Activated CD4-positive, alpha-beta T cell treated with anti-CD3 and anti-CD28 coated beads for 36 hours (primary cell): Measurements from ENCODE around the gene CALY. TPM values are rescaled to one million over a fixed set of nuclear protein-coding genes. Genes with fewer than 3 reads are reported as not detected.

ENCODE experiments used
- ATAC-seq: fragments of 200-7000 bp; cut with Tn5 transposase; one replicate; pipeline ENCODE4 v1.10.0; 2021; ENCODE audit warnings: mild to moderate bottlenecking, moderate library complexity
- CTCF ChIA-PET: fragments of 350-600 bp; sonication (Branson Sonifier 250); formaldehyde crosslinking; loops from one replicate; lab custom pipeline; 2021; ENCODE audit warnings: antibody characterized with exemption; lab: Charles Lee
- POLR2A ChIA-PET: fragments of 350-600 bp; sonication (Branson Sonifier 250); formaldehyde crosslinking; loops from one replicate; lab custom pipeline; 2021; ENCODE audit warnings: antibody characterized with exemption, inconsistent platforms; lab: Charles Lee
- DNase-seq: peaks from one replicate; pipeline ENCODE4 v3.0.0-alpha.2; 2020
- H3K27ac Mint-ChIP-seq: one replicate; pipeline ENCODE4 v1.8.0; 2021; ENCODE audit warnings: mixed read lengths
- H3K27me3 Mint-ChIP-seq: one replicate; pipeline ENCODE4 v1.8.0; 2021; ENCODE audit warnings: mixed read lengths
- H3K36me3 Mint-ChIP-seq: one replicate; pipeline ENCODE4 v1.8.0; 2021; ENCODE audit warnings: low read depth, mixed read lengths
- H3K4me1 Mint-ChIP-seq: one replicate; pipeline ENCODE4 v1.8.0; 2021; ENCODE audit warnings: mixed read lengths
- H3K4me3 Mint-ChIP-seq: one replicate; pipeline ENCODE4 v1.8.0; 2021; ENCODE audit warnings: mild to moderate bottlenecking, moderate library complexity, mixed read lengths
- H3K9me3 Mint-ChIP-seq: one replicate; pipeline ENCODE4 v1.8.0; 2021; ENCODE audit warnings: low read depth, mixed read lengths
- intact Hi-C, 2 experiments: fragments of 100-400 bp; cut with DNase I in 1 of 2; cut with micrococcal nuclease in 1 of 2; formaldehyde crosslinking; loops; one replicate each; pipeline versions ENCODE4 v1.14.2 to v1.15.1; 2022 to 2024; cut with DNase I, micrococcal nuclease
- total RNA-seq, 2 experiments: library from RNA; stranded (reverse); gene quantifications; one replicate each; pipeline ENCODE4 v1.2.3, GENCODE V29; 2021

Gene CALY
- total RNA-seq, 2 experiments from 2014 or later: not detected

DNA sequence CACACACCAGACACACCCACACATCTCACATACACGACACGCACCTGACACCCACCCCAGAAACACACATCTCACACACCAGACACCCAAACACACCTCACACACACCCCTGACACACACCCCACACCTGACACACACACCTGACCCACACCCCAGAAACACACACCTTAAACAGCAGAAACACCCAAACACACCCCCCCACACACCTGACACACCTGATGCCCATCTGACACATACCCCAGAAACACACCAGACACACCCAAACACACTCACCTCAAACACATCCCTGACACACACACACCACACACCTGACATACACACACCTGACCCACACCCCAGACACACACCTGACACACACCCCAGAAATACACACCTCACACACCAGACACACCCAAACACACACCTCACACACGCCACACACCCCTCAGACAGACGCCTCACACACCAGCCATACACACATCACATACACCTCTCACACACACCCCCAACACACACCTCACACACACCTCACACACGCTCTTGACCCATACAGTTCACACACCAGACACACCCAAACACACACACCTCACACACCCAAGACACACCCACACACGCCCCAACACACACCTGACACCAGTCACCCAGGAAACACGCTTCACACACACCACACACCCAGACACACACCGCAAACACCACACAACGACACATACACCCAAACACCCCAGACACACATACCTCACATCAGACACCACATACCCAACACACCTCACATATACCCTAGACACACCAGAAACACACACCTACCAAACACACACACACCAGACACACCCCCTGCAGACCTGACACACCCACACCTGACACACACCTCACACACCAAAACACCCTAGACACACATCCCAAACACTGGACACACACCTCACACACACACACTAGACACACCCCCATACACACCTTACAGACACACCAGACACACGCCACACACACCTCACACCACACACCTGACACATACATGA lies 1.7 kb upstream of the CALY start:
- POLR2A ChIA-PET: no interaction called here
- H3K4me1 Mint-ChIP-seq: peaks cover 5% of the 10 kb centered on the region
- DNase-seq (no peak), ATAC-seq (no peak)
- no peaks in the 10 kb centered on the region for H3K9me3 Mint-ChIP-seq
- H3K36me3 Mint-ChIP-seq: no peaks in the 10 kb centered on the region
- CTCF ChIA-PET: no interaction called here
- intact Hi-C loops: no loop called here
- H3K27ac Mint-ChIP-seq: no peak overlapping the region
- peaks cover 11% of the 10 kb centered on the region for H3K27me3 Mint-ChIP-seq
- no peak overlapping the region for H3K4me3 Mint-ChIP-seq

DNA sequence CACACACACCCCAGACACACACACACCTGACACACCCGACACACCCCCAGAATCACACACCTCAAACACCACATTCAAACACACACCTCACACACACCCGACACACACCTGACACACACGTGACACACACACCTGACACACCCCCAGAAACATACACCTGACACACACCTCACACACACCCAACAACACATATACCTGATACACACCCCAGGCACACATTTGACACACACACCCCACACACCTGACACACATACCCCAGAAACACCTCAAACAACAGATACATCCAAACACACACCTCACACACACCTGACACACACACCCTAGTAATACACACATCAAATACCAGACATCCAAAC lies 652 bp upstream of the CALY start:
- no peak for ATAC-seq
- intact Hi-C loops: no loop called here
- Mint-ChIP-seq H3K4me1 (peaks cover 5% of the 10 kb centered on the region), H3K36me3 (no peaks in the 10 kb centered on the region), H3K4me3 (no peak overlapping the region), H3K27me3 (peaks cover 13% of the 10 kb centered on the region), H3K27ac (no peak overlapping the region), H3K9me3 (no peaks in the 10 kb centered on the region)
- DNase-seq: no peak
- POLR2A ChIA-PET: no interaction called here
- CTCF ChIA-PET: no interaction called here

DNA sequence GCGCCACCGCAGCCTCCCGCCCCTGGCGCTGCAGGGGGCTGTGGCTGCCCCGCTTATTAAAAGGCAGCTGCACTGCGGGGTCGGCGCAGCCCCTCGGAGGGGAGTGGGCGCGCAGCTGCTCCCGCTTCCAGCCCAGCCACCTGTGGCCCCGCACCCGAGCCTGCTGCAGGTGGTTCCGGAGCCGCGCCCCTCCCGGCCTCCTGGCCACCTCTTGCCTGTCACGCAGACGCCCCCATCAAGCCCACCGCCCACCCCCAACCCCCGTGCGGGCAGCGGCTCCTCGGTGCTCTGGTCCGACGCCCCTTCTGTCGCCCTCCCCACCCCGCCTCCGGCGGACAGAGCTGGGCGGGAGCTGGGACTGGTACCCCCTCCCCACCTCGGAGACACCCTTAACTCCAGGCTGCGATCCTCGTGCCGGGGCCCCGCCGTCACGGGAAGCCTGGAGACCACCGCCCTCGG lies 549 bp downstream of the CALY start:
- H3K4me1 Mint-ChIP-seq: peaks cover 5% of the 10 kb centered on the region
- ChIA-PET CTCF (no interaction called here), POLR2A (no interaction called here)
- H3K27me3 Mint-ChIP-seq: peaks cover 13% of the 10 kb centered on the region
- ATAC-seq (no peak), DNase-seq (no peak)
- no peaks in the 10 kb centered on the region for H3K9me3 Mint-ChIP-seq
- H3K4me3 Mint-ChIP-seq: no peak overlapping the region
- intact Hi-C loops: no loop called here
- no peak overlapping the region for H3K27ac Mint-ChIP-seq
- H3K36me3 Mint-ChIP-seq: no peaks in the 10 kb centered on the region

DNA sequence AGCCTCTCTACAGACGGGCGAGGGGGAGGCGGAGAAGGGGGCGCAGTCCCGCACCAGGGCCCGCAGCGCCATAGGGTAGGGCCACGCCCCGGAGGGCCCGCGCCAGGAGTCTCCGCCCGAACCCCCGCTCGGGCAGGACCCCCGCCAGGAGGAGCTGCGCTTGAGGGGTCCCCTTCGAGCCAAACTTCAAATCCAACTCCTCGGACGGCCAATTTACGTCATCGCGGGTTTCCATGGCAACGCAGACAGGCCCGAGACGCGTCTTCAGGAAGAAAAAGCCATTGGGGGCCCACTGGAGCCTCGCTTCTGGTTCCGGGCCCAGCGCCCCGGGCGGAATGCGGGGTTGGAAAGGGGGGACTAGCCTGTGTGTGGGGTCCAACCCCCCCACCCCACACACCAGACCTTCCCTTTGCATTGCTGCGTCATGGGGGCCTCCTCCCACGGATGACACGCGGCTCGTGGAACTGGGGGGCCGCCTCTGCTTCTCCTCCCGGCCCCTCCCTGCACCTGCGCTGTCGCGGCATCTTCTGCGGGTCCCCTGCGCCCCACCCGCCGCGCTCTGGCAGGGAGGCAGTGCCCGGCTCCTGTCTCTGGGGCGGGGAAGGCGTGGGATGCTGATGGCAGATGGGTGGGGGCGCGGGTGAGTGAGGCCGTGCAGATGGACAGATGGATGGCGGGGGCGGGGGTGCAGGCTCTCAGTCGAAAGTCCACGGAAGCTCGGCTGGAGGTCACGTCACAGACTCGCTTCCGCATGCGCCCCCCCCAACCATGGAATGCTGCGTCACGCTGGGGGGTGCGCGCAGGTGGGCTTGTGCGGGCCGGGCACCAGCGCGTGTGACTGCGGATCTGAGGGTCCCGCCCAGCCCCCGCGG lies 1.2 kb downstream of the CALY start:
- no peaks in the 10 kb centered on the region for H3K36me3 Mint-ChIP-seq
- ATAC-seq (peak; percentile 42), DNase-seq (peak; percentile 86)
- peak overlapping the region; percentile 32 for H3K4me3 Mint-ChIP-seq
- intact Hi-C loops: loop anchor here in 1 of 2 experiments (1.0 kb wide), 1 partner anchor 22 kb away; no protein-coding TSS in a partner anchor
- H3K27me3 Mint-ChIP-seq: peaks cover 13% of the 10 kb centered on the region
- CTCF ChIA-PET: interaction anchor here (0.5 kb wide), 1 partner anchor 58 kb away, joined by 4 read pairs; no protein-coding TSS in a partner anchor
- POLR2A ChIA-PET: no interaction called here
- no peak overlapping the region for H3K27ac Mint-ChIP-seq
- no peaks in the 10 kb centered on the region for H3K9me3 Mint-ChIP-seq
- H3K4me1 Mint-ChIP-seq: peaks cover 5% of the 10 kb centered on the region

DNA sequence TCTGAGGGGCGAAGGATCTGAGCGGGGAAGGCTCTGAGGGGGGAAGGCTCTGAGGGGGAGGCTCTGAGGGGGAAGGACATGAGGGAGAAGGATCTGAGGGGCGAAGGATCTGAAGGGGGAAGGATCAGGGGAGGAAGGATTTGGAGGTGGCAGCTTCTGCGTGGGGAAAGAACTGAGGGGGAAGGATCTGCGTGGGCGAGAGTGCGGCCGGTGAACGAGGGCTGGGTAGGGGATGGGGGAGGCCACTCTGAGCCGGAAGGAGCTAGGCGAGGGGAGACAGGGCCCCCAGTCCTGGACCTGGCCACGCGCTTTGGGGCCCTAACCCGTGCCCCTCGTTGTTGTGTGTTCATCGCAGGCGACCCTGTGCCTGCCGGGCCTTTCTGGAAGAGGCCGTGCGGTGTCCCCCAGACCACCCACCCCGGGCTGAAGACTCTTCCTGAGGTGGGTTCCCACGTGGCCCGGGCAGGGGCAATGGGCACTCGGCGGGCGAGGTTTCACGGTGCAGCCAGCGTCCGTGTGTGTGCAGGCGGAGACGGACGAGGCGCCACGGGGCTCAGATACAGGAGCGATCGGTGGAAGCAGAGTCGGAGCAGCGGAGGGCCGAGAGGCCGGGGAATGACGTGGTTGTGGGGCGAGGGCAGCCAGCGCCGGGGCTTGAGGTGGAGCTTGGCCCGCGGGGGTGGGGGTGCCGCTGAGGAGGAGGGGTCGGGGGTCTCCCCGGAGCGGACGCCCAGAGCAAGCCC lies 2.0 kb downstream of the CALY start:
- Mint-ChIP-seq H3K36me3 (no peaks in the 10 kb centered on the region), H3K9me3 (no peaks in the 10 kb centered on the region), H3K27ac (no peak overlapping the region), H3K4me3 (peak overlapping the region; percentile 46), H3K4me1 (peaks cover 5% of the 10 kb centered on the region), H3K27me3 (peaks cover 13% of the 10 kb centered on the region)
- intact Hi-C loops: loop anchor here in 1 of 2 experiments (1.0 kb wide), 1 partner anchor 23 kb away; no protein-coding TSS in a partner anchor
- DNase-seq (no peak), ATAC-seq (peak; percentile 30)
- POLR2A ChIA-PET: no interaction called here
- CTCF ChIA-PET: interaction anchor here (0.5 kb wide), 1 partner anchor 59 kb away, joined by 4 read pairs; no protein-coding TSS in a partner anchor

DNA sequence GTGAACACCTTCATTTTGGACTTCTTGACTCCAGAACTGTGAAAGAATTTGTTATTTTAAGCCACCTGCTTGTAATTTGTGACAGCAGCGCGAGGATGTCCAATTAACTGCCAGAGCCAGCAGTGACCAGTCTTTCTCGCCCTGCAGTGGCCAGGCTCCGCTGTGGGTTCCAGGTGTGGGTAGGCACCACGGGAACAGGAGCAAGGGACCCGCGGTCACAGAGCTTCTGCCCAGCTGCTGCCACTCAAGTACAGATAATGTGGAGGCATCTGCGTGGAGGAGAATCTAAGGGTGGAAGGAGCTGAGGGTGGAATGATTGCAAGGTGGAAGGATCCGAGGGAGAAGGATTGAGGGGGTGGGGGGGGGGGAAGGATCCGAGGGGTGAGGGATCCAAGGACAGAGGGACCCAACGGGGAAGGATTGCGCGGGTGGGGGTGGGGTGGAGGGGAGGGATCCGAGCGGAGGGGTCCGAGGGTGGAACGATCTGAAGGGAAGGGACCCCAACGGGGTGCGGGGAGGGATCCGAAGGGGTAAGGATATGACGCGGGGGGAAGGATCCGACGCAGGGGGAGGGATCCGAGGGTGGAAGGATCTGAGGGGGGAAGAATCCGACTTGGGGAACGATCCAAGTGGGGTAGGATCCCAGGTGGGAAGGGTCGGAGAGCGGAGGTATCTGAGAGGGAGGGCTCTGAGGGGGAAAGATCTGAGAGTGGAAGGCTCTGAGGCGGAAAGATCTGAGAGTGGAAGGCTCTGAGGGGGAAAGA lies 3.6 kb downstream of the CALY start:
- POLR2A ChIA-PET: no interaction called here
- CTCF ChIA-PET: no interaction called here
- no peak overlapping the region for H3K27ac Mint-ChIP-seq

DNA sequence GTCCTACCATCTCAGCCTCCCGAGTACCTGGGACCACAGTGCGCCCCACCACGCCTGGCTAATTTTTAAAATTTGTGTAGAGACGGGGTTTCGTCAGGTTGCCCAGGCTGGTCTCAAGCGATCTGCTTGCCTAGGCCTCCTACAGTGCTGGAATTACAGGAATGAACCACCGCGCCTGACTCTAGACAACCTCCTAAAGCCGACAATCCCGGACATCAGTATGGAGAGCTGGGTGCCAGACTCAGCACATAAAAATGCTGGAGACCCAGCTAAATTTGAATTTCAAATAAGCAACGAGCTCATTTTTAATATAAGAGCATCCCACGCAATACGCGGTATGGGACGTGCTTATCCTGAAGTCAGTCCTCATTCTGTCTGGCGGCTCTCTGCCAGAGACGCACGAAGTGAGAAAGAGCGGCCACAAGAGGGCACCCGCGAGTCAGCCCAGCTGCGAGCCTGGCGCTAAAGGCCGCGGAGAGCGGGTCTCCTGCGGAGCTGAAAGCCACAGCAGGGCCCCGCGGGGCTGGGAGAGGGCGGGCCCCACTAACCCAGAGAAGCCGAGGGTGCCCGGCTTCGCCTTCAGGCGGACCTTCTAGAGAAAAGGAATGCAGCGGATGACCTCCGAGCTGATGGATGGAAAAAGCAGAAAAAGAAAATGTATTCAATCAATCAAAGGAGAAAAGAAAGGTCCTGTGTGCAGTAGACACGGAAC lies 7.0 kb downstream of the CALY start:
- peak overlapping the region; percentile 23 for H3K4me3 Mint-ChIP-seq
- peak; percentile 96 for ATAC-seq
- DNase-seq: peak; percentile 94
- H3K27me3 Mint-ChIP-seq: peaks cover 31% of the 10 kb centered on the region
- no peaks in the 10 kb centered on the region for H3K9me3 Mint-ChIP-seq
- intact Hi-C loops: loop anchor here (1.0 to 5.0 kb wide), 7 partner anchors 44 to 193 kb away; partner anchors contain the start of genes MTG1 (in 2 of the 2) and ECHS1 (in 1 of the 2)
- no peaks in the 10 kb centered on the region for H3K36me3 Mint-ChIP-seq
- no peak overlapping the region for H3K27ac Mint-ChIP-seq
- H3K4me1 Mint-ChIP-seq: peaks cover 10% of the 10 kb centered on the region
- ChIA-PET CTCF (interaction anchor here (0.6 to 1.8 kb wide), 26 partner anchors 9 to 289 kb away, joined by 3 to 14 read pairs (median 4); partner anchors contain the start of gene PRAP1), POLR2A (interaction anchor here (1.2 kb wide), 1 partner anchor 109 kb away, joined by 6 read pairs; no protein-coding TSS in a partner anchor)

More for the DNA sequence above, 3.6 kb downstream of the CALY start:
- Mint-ChIP-seq H3K36me3 (no peaks in the 10 kb centered on the region), H3K4me1 (peaks cover 9% of the 10 kb centered on the region), H3K4me3 (no peak overlapping the region), H3K9me3 (no peaks in the 10 kb centered on the region), H3K27me3 (peaks cover 17% of the 10 kb centered on the region)
- DNase-seq: no peak
- intact Hi-C loops: no loop called here
- no peak for ATAC-seq

DNA sequence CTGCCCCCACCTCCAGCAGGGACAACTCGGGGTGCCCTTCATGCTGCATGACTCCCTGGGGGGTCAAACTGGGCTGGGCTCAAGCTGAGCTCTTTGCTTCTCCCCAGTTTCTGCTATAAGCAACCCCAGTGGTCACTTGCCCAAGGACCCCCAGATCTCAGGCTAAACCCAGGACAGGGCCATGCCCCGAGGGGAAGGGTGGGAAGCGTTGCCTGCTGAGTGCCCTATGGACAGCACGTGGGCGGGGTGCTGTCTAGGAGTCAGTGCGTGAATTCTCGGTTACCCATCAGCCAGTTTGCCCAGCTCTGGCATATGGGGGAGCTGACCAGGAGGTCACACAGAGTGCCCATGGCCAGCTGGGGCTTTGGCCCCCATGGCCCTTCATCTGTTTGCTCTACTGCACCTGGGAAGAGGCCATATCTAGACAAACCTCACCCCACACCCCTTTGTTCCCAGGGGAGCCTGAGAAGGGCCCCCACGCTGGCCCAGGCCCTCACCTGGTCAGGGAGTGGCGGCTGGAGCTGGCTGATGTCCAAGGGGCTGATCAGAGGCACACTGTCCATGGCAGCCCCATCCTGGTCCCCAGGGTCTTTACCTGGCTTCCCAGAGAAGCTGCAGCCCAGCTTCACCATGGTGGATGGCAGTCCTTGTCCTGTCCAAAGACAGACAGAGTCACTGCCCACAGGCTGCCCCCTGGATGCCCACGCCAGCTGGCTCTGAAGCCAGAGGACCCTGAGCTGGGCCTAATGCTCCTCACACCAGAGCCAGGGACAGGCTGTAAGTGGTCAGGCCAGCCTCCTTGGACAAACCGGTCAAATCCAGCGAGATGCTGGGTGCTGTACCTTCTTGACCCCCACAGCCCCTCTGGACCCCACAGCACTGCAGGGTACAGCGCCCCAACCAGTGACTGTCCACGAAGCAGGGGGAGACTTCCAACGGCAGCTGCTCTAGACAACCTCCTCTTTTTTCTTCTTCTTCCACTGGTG lies 8.0 kb downstream of the CALY start:
- CTCF ChIA-PET: interaction anchor here (0.6 to 1.8 kb wide), 24 partner anchors 8 to 698 kb away, joined by 3 to 14 read pairs (median 4); partner anchors contain the start of gene PRAP1

More for the DNA sequence above, 8.0 kb downstream of the CALY start:
- DNase-seq (no peak), ATAC-seq (no peak)
- Mint-ChIP-seq H3K27ac (no peak overlapping the region), H3K9me3 (no peaks in the 10 kb centered on the region), H3K27me3 (peaks cover 29% of the 10 kb centered on the region), H3K4me1 (peaks cover 10% of the 10 kb centered on the region), H3K36me3 (no peaks in the 10 kb centered on the region), H3K4me3 (no peak overlapping the region)
- POLR2A ChIA-PET: interaction anchor here (1.2 kb wide), 1 partner anchor 110 kb away, joined by 6 read pairs; no protein-coding TSS in a partner anchor
- intact Hi-C loops: loop anchor here (1.0 to 5.0 kb wide), 7 partner anchors 45 to 194 kb away; partner anchors contain the start of genes MTG1 (in 2 of the 2) and ECHS1 (in 1 of the 2)
